Smooth muscle cell (in vitro differentiated cells): ENCODE data around the gene SUSD2. TPM values are rescaled to one million over a fixed set of nuclear protein-coding genes. Genes with fewer than 3 reads are reported as not detected.

Experiments used
- DNase-seq: peaks from one replicate; lab custom pipeline; 2025; ENCODE audit not compliant: unreplicated experiment; lab: John Stamatoyannopoulos, UW
- H2AFZ ChIP-seq: fragments of 200-600 bp; sonication (generic); 2 replicates; pipeline ENCODE4 v1.6.0; 2016; ENCODE audit warnings: antibody characterized with exemption, low read depth, mild to moderate bottlenecking
- H3F3A ChIP-seq: fragments of 200-600 bp; sonication (generic); 2 replicates; pipeline ENCODE4 v1.6.0; 2017; ENCODE audit warnings: antibody characterized with exemption, low read depth
- H3K27ac ChIP-seq: fragments of 200-600 bp; sonication (generic); 2 replicates; pipeline ENCODE4 v1.5.1; 2016; ENCODE audit warnings: low read depth, mild to moderate bottlenecking
- H3K27me3 ChIP-seq: fragments of 200-600 bp; sonication (generic); 2 replicates; pipeline ENCODE4 v1.6.1; 2016; ENCODE audit warnings: low read depth, mild to moderate bottlenecking
- H3K36me3 ChIP-seq: fragments of 200-600 bp; sonication (generic); 2 replicates; pipeline ENCODE4 v1.5.1; 2016; ENCODE audit warnings: low read depth
- H3K4me1 ChIP-seq: fragments of 200-600 bp; sonication (generic); 2 replicates; pipeline ENCODE4 v1.5.1; 2016; ENCODE audit warnings: low read depth
- H3K4me2 ChIP-seq: fragments of 200-600 bp; sonication (generic); 2 replicates; pipeline ENCODE4 v1.6.0; 2016; ENCODE audit warnings: mild to moderate bottlenecking
- H3K4me3 ChIP-seq: fragments of 200-600 bp; sonication (generic); 2 replicates; pipeline ENCODE4 v1.5.1; 2016; ENCODE audit warnings: mild to moderate bottlenecking
- H3K79me2 ChIP-seq: fragments of 200-600 bp; sonication (generic); 2 replicates; pipeline ENCODE4 v1.6.0; 2016; ENCODE audit warnings: low read depth, mild to moderate bottlenecking
- H3K9ac ChIP-seq: fragments of 200-600 bp; sonication (generic); 2 replicates; pipeline ENCODE4 v1.6.0; 2016; ENCODE audit warnings: low read depth
- H3K9me3 ChIP-seq: fragments of 200-600 bp; sonication (generic); replicated peaks from 2 replicates; pipeline ENCODE4 v1.5.1; 2016; ENCODE audit warnings: low read depth
- H4K20me1 ChIP-seq: fragments of 200-600 bp; sonication (generic); 2 replicates; pipeline ENCODE4 v1.6.0; 2016; ENCODE audit warnings: low read depth
- CTCF ChIP-seq: fragments of 200-600 bp; sonication (generic); IDR thresholded peaks from 2 replicates; pipeline ENCODE4 v1.5.1; 2017; ENCODE audit warnings: borderline replicate concordance, mild to moderate bottlenecking, antibody characterized with exemption; ENCODE audit not compliant: insufficient read depth, poor library complexity, severe bottlenecking
- WGBS: methylation state at CpG from one replicate; pipeline ENCODE4 v1.1.7; 2016; ENCODE audit warnings: low lambda C conversion rate; 5-methylcytosine and 5-hydroxymethylcytosine counted together
- polyA plus RNA-seq: library from polyadenylated mRNA; unstranded; fragments of >200 nt; fragmentation: Nextera tagmentation; extraction: Ambion mirVana; gene quantifications from 2 replicates; pipeline ENCODE4 v1.2.1, GENCODE V29; 2016
- total RNA-seq: library from RNA; depleted of rRNA; stranded (reverse); fragments of >200 nt; gene quantifications from 2 replicates; pipeline ENCODE4 v1.2.3, GENCODE V29; 2014

Gene SUSD2
- total and polyA plus RNA-seq, 2 experiments from 2014 or later = 1.1 to 1.2 TPM

- H3K27me3 ChIP-seq = no peaks in the 10 kb centered on the region
- H3F3A ChIP-seq = no peaks in the 10 kb centered on the region
- H3K4me3 ChIP-seq = no peak overlapping the region
- H3K36me3 ChIP-seq = no peaks in the 10 kb centered on the region
- H3K79me2 ChIP-seq = no peaks in the 10 kb centered on the region
- no peaks in the 10 kb centered on the region for H3K9me3 ChIP-seq
- no peaks in the 10 kb centered on the region for H3K4me1 ChIP-seq
- H4K20me1 ChIP-seq = no peaks in the 10 kb centered on the region
- H2AFZ ChIP-seq = no peak overlapping the region
- H3K27ac ChIP-seq = no peak overlapping the region
- DNase-seq = no peak
- WGBS = 90% methylated on average over 8 of the region's 8 CpGs
- TF ChIP-seq CTCF = no peak
- no peak overlapping the region for H3K9ac ChIP-seq
- H3K4me2 ChIP-seq = no peak overlapping the region
Observed at GRCh38 chr22:24190596-24191208, 9.4 kb downstream of the SUSD2 start.

GRCh38 chr22:24191381-24191841 is 10.1 kb downstream of the SUSD2 start:
- no peaks in the 10 kb centered on the region for H3K9me3 ChIP-seq
- H3K4me1 ChIP-seq = no peaks in the 10 kb centered on the region
- no peaks in the 10 kb centered on the region for H3F3A ChIP-seq
- no peaks in the 10 kb centered on the region for H4K20me1 ChIP-seq
- no peaks in the 10 kb centered on the region for H3K36me3 ChIP-seq
- H3K27ac ChIP-seq = no peak overlapping the region
- no peak overlapping the region for H3K4me3 ChIP-seq
- no peak overlapping the region for H3K4me2 ChIP-seq
- no peak overlapping the region for H2AFZ ChIP-seq
- no peak overlapping the region for H3K9ac ChIP-seq
- no peaks in the 10 kb centered on the region for H3K27me3 ChIP-seq
- no peak for TF ChIP-seq CTCF
- DNase-seq = no peak
- 95% methylated on average over 12 of the region's 12 CpGs for WGBS
- no peaks in the 10 kb centered on the region for H3K79me2 ChIP-seq

DNA sequence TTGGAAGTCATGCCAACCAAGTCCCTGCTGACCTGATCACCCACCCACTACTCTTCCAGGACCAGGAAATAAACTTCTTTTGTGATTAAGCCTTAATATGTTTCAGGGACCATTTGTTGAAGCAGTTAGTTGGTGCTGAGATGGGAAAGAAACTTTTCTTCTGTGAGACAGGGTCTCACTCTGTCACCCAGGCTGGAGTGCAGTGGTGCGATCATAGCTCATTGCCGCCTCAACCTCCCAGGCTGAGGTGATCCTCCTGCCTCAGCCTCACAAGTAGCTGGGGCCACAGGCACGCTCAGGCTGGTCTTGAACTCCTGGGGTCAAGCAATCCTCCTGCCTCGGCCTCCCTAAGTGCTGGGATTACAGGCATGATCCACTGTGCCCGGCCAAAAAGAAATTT is 10.6 kb downstream of the SUSD2 start:
- no peak overlapping the region for H2AFZ ChIP-seq
- 94% methylated on average over 5 of the region's 5 CpGs for WGBS
- no peak for TF ChIP-seq CTCF

DNA sequence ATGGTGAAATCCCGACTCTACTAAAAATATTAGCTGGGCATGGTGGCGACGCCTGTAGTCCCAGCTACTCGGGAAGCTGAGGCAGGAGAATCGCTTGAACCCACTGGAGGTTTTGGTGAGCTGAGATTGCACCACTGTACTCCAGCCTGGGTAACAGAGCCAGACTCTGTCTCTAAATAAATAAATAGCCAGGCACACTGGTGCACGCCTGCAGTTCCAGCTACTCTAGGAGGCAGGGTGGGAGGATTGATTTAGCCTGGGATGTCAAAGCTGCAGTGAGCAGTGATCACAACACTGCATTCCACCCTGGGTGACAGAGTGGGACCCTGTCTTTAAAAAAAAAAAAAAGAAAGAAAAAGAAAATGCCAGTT is 17.4 kb downstream of the SUSD2 start:
- no peak overlapping the region for H3K9ac ChIP-seq
- H3K4me2 ChIP-seq = no peak overlapping the region
- H3K79me2 ChIP-seq = no peaks in the 10 kb centered on the region
- H3K4me1 ChIP-seq = peaks cover 6% of the 10 kb centered on the region
- no peak for TF ChIP-seq CTCF
- no peak overlapping the region for H2AFZ ChIP-seq
- H3K4me3 ChIP-seq = no peak overlapping the region
- peaks cover 10% of the 10 kb centered on the region for H3F3A ChIP-seq
- no peak overlapping the region for H3K27ac ChIP-seq
- no peaks in the 10 kb centered on the region for H3K27me3 ChIP-seq
- no peaks in the 10 kb centered on the region for H3K9me3 ChIP-seq
- WGBS = 90% methylated on average over 6 of the region's 6 CpGs
- H4K20me1 ChIP-seq = no peaks in the 10 kb centered on the region
- no peak for DNase-seq
- H3K36me3 ChIP-seq = no peaks in the 10 kb centered on the region

More for the DNA sequence above, 10.6 kb downstream of the SUSD2 start:
- Histone ChIP-seq H3K4me1 (no peaks in the 10 kb centered on the region), H3F3A (no peaks in the 10 kb centered on the region), H3K27ac (no peak overlapping the region), H3K9me3 (no peaks in the 10 kb centered on the region), H3K27me3 (no peaks in the 10 kb centered on the region), H3K9ac (no peak overlapping the region), H3K4me2 (no peak overlapping the region), H4K20me1 (no peaks in the 10 kb centered on the region), H3K79me2 (no peaks in the 10 kb centered on the region), H3K4me3 (no peak overlapping the region), H3K36me3 (no peaks in the 10 kb centered on the region)
- no peak for DNase-seq
